ENCODE results near the gene MRPL42.
"Not testable (repeated sequence)": the region's sequence is repeated elsewhere in the genome, so short reads cannot be mapped to it uniquely, and the experiment has no call there.

GRCh38 chr12:93557879-93558278, 90.6 kb downstream of the MRPL42 start:
- TF ChIP-seq, protein P1, sequence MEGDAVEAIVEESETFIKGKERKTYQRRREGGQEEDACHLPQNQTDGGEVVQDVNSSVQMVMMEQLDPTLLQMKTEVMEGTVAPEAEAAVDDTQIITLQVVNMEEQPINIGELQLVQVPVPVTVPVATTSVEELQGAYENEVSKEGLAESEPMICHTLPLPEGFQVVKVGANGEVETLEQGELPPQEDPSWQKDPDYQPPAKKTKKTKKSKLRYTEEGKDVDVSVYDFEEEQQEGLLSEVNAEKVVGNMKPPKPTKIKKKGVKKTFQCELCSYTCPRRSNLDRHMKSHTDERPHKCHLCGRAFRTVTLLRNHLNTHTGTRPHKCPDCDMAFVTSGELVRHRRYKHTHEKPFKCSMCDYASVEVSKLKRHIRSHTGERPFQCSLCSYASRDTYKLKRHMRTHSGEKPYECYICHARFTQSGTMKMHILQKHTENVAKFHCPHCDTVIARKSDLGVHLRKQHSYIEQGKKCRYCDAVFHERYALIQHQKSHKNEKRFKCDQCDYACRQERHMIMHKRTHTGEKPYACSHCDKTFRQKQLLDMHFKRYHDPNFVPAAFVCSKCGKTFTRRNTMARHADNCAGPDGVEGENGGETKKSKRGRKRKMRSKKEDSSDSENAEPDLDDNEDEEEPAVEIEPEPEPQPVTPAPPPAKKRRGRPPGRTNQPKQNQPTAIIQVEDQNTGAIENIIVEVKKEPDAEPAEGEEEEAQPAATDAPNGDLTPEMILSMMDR (IDR thresholded peaks at IDR 0.05): not testable (repeated sequence)
- not testable (repeated sequence) for TF ChIP-seq POLR2AphosphoS5 (IDR thresholded peaks at IDR 0.05; ENCODE audit: insufficient read depth in 1 of 2, low read depth in 1 of 2)

All from vagina (tissue), 2 donors.